ENCODE measurements around the gene CDKN3.
"Not testable (repeated sequence)": the region's sequence is repeated elsewhere in the genome, so short reads cannot be mapped to it uniquely, and the experiment has no call there.

CDKN3 gene

GRCh38 chr14:54457609-54457996 is 60.8 kb downstream of the CDKN3 start:
- no peak for DNase-seq

DNA sequence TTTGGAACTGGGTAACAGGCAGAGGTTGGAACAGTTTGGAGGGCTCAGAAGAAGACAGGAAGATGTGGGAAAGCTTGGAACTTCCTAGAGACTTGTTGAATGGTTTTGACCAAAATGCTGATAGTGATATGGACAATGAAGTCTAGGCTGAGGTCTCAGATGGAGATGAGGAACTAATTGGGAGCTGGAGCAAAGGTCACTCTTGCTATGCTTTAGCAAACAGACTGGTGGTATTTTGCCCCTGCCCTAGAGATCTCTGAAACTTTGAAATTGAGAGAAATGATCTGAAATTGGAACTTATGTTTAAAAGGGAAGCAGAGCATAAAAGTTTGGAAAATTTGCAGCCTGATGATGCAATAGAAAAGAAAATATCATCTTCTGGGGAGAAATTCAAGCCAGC is 61.7 kb downstream of the CDKN3 start:
- not testable (repeated sequence) for DNase-seq

DNA sequence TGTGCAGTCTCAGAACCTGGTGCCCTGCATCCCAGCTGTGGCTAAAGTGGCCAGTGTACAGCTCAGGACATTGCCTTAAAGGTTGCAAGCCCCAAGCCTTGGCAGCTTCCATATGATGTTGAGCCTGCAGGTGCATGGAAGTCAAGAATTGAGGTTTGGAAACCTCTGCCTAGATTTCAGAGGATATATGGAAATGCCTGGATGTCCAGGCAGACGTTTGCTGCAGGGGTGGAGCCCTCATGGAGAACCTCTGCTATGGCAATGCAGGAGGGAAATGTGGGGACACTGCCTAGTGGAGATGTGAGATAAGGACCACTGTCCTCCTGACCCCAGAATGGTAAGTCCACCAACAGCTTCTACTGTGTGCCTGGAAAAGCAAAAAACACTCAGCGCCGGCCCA is 62.3 kb downstream of the CDKN3 start:
- DNase-seq, result no peak

DNA sequence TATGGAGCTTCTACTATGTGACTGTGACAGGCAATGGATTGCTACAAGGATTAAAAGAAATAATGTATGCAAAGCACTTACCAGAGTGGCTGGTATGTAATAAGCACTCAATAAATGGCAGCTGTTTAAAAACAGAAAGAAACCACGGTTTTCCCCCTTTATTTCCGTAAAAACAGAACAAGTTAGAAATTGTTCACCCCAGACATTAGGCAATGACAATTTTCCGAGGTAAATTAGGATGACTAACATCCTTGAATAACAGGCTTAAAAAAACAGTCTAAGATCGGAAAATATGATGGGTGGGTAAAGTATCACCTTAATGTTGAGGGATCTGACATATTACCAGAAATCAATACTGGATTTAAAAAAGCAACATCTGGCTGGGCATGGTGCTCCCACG is 65.2 kb downstream of the CDKN3 start:
- DNase-seq, result no peak

DNA sequence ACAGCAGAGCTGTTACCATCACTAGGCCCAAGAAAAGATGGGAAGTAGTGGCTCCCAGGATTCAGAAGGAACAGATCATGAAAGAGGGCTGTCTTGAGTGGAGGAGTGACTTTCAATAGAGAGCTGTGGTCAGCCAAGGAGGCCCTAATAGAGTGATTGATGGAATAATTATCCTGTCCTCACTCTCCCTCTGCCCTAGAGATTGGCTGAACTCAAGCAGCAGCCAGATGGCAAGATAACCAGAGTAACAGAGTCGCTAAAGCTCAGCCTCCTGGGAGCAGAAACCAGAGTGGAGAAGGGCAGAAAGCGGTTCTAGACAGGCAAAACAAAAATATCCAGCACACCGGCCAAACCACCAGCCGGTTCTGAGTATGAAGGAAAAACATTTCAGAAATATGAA is 68.8 kb downstream of the CDKN3 start:
- DNase-seq, result no peak

- DNase-seq, result no peak
Measured at GRCh38 chr14:54467280-54467679, 70.5 kb downstream of the CDKN3 start.

Data from CD4-positive, alpha-beta T cell treated with Interferon alpha-2 for 1 hour (primary cell).